Stimulated activated CD4-positive, alpha-beta T cell treated with anti-CD3 and anti-CD28 coated beads, Interleukin-15, amount 100 ng/mL, for 48 hours (primary cell): ENCODE data around the gene PLXNA1.

Experiments used
- DNase-seq, 2 donors: peaks; one replicate each; pipeline ENCODE4 v3.0.0-alpha.2; 2020; ENCODE audit warnings: low read depth in 2 of 2

The PLXNA1 gene

GRCh38 chr3:126982471-126983175 lies at the start of gene PLXNA1:
Gene PLXNA1 (plus strand): TSS chr3:126983115. CDS start chr3:126988594, 5,479 bp downstream.
- DNase-seq = peak; percentile 68 to 79

GRCh38 chr3:126934031-126934531 lies 48.8 kb upstream of the PLXNA1 start:
- no peak for DNase-seq

DNA sequence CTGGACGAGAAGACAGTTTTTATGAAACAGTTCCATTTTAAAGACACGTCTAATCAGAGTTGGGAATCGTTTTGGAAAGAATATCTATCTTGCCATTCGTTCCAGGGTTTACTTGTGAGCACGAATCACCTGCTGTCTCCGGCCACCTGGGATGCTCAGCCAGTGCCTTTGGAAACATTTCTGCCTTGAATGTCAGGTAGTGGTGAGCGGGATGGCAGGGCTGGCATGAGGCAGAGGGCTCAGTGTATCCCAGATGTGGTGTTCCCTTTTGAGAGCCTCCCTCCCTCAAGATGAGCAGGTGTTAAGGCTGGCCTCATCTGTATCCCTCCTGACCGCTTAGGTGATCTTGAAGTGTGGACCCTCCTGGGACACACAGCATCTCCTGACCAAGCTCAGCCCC lies 47.9 kb upstream of the PLXNA1 start:
- DNase-seq = no peak

DNA sequence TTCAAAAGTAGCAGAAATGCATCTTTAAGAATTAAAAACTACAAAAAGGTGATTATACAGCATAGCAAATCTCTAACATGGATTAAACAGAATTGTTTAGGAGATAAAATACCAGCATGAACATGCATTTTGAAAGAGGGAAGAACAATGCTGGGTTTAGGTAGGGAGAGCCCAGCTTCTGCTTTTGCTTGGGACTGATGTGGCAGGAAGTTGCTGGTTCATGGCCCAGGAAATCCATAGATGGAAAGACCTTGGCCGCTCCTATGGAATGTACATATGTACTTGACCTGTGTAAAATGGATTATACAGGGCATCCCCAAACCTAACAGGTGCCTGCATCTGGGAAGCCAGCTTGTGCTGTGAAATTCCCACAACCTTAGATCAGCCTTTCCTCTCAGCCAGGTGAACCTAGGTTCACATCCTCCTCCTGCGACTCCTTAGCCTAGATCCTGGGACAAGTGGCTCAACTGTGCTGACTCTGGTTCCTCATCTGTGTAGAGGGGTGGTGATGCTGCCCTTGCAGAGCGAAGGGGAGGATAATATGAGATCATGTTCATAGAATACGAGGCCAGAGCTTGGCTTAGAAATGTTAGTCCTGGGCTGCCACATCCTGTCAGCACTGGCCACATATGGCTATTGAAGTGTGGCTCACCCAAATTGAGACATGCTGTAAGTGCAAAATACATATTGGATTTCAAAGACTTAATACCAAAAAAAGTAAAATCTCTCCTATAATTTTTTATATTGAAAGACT lies 47.0 kb upstream of the PLXNA1 start:
- no peak for DNase-seq

DNA sequence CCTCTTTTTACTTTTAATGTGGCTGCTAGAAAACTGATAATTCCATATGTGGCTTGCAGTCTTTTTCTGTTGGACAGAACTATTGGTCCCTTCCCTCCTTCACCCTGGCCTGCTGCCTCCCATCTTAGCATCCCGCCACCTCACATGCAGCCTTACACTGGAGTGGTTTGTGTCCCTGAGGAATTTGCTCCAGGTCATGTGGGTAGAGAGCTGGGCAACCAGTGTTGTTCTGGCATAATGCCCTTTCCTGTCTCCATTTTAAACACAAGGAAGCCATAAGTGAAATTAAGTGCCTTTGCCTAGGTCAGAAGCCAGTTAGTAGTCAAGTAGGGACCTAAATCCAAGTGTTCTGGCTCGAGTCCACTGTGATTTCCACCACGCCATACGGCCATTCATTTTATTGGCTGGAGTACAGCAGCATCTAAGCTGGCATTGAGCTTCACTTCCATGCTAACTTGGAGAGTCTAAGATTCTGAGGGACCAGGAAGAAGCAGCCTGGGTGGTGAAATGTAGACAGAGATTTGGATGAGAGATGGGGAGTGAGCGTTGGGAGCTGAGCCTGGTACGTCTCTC lies 46.0 kb upstream of the PLXNA1 start:
- no peak for DNase-seq

DNA sequence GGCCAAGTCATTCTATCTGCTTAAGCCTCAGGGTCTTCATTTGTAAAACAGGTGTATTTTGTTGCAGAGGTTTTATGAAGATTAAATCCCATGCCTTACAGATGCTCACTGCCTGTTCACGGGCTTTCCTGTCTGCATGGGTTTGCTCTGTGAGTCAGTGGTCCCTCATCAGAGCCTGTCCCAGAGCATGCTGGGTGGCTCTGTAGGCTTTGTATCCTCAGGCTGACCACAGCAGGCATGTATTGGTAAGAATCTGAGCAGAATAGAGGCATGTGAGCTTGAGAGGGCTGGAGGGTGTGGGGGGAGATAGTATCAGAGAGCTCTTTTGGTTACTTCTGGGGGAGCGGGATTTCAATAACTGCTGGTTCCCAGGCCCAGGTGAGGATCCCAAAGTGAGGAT lies 45.4 kb upstream of the PLXNA1 start:
- no peak for DNase-seq

DNA sequence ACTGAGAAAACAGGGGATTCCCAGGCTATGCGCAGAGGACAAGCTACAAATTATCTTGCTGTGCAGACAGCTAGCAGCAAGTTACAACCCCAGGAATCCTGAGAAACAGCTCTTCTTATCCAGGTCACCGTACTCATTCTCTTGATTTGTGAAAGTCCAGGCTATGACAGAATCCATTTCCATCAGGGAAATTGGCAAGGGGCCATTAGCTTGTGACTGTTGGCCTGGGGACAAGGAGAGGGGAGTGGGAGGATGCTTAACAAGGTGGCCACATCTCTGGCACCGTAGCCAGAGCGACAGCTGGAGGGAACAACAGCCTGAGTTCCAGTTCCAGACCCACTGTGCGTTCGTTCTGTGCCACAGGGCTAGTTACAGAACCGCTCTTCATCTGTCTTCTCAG lies 44.9 kb upstream of the PLXNA1 start:
- DNase-seq = no peak

DNA sequence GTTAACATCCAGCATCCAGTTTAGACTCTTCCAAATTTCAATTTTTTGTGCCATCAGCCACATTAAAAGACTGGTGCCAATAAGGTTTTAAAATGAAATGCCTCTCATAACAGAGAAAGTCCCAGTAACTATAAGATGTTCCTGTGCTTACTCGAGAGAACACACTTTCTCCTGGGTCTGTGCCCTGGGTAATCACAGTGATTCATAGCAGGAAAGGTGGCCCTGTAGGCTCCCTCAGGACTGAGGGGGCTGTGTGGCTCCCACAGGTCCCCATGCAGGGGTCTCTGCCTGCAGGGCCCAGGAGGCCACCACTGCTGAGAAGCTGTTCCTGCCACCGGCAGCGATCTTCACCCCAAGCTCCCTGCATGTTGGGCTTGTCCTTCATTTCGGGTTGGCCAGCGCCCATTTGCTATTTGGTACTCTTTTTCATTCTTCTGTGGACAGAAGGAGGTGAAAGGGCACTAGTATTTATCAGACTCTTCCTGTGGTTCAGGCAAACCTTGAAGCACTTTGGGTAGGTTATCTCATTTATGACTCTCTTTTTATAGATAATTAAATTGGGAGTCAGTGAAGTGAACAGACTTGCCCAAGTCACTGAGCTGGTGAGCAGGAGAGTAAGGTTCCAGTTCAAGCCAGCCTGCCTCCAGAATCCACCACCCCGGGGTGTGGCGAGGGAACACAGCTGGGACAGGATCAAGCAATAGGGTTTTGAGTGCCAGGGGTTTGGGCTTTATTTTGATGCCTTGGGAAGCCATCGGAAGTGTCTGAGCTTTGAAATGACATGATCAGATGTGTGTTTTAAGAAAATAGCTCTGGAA lies 44.2 kb upstream of the PLXNA1 start:
- no peak for DNase-seq

DNA sequence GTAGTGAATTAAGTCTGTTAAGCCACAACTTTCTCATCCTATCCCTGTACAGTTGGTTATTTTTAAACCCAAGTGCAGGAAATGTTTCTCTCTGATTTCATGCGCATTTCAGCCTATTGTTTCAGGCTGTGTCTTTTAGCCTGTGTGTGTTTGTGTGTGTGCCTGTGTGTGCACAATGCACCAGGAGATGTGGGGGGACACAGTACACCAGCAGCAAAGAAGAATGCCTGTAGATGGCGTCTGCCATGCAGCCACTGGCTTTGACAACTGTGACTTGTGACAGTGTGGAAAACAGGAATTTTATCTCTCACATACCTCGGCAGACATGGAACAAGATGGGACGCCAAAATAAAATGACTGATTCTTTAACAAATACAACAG lies 43.6 kb upstream of the PLXNA1 start:
- no peak for DNase-seq

GRCh38 chr3:126939733-126940132 lies 43.2 kb upstream of the PLXNA1 start:
- DNase-seq = no peak

- DNase-seq = no peak
Observed at GRCh38 chr3:126941721-126942270, 41.1 kb upstream of the PLXNA1 start.

DNA sequence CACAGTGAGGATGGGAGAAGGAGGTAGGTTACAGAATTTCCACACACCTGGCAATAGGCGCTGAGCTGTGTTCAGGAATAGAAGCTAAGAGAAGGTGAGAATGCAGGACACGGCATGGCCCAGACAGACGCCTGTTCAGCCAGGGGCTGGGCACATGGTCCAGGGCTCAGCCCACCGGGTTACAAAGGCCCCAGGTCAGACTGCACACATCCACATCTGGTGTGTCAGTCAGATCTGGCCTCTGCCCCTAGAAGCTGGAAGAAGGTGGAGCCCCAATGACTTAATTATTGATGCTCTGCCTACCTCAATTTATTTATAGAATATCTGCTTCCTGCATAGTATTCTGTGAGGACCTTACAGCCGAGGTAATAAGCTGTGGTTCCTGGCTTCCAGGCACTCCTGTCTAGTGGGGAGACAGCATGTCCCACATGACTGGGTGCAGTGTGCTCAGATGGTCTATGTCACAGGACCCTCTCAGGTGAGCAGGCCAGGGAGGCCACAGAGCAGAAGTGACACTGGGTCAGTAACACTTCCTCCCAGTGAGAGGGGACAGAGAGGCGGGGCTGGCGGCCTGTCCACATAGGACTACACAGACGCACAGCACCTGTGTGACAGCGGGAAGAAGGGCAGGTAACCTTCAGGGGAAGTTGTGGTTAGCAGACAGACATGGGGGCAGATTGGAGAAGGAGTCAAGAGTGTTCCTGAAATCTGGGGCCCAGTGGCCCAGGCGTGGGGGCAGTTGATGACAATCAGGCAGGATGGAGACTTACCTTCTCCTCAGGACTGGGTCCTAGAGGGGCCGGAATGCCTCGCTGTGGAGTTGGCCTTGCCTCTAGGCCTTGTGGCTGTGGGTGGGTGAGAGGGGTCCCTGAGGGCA lies 38.6 kb upstream of the PLXNA1 start:
- DNase-seq = no peak

DNA sequence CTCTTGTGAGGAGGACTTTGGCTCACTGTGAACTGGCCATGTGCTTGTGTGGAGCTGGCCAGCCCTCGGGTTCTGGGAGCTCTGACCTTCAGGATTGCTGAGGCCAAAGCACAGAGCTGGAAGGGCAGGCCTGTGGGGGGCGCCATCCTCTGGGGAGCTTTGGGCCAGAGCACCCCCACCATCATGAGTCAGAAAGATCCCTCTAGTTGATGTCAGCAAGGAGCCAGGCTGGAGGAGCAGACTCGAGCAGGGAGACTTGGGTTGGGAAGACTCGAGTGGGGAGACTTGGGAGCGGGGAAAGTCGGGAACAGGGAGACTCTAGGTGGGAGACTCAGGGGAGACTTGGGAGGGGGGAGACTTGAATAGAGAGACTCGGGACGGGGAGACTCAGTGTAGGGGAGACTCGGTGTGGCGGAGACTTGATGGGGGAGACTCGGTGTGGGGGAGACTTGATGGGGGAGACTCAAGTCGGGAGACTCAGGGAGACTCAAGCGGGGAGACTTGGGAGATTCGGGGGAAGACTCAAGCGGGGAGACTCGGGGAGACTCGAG lies 37.7 kb upstream of the PLXNA1 start:
- DNase-seq = no peak

DNA sequence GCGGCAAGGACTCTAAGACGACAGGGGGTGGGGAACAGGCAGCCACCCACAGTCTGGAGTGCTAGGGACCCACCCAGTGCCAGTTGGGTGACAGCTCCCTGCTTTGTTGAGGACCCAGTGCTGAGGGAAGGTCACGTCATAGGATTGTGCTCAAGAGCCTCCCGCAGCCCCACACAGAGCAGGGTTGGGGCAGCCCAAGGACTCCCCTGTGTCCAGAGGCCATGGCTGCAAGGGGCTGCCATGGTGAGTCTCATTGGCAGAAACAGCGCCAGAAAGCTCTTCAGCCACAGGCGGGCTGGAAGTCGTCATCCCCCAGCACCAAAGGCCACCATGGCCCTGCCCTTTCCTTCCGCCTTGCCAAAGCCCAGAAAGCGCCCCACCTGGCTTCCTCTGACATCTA lies 37.0 kb upstream of the PLXNA1 start:
- DNase-seq = no peak

DNA sequence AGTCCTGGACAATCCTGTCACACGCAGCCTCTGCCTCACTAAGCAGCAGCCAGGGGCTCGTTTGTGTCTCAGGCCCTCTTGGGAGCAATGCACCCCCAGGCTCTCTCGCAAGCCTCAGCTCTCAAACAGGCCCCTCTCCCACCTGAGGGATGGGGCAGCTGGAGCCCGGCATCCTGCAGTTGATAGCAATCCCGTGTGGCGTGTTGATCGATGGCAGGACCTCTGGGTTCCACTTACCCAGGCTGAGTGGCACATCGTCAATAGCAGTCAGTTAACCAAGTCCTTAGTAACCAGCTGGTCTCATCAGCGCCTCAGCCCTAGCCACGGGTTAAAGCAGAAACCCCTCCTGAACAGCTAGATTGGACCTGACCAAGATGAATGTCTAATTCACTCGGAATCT lies 36.5 kb upstream of the PLXNA1 start:
- DNase-seq = no peak

DNA sequence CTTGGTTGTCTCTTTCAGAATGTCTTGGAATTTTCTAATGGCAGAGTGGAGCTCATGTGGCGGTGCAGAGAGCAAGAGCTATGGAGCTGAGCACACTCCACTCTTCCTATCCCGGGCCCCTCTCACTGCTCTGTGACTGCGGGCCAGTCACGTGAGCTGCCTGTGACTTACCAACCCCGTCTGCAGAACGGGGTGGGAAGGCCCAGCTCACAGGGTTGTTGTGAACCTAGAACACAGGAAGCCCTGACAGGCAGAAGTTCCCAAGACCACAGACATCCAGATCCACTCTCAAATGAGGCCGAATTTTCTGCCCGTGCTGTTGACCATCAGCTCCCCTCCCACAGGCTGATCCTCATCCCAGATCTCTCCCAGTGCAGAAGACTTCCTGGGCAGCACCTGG lies 35.5 kb upstream of the PLXNA1 start:
- no peak for DNase-seq

- DNase-seq = no peak
Observed at GRCh38 chr3:126948980-126949535, 33.9 kb upstream of the PLXNA1 start.

DNA sequence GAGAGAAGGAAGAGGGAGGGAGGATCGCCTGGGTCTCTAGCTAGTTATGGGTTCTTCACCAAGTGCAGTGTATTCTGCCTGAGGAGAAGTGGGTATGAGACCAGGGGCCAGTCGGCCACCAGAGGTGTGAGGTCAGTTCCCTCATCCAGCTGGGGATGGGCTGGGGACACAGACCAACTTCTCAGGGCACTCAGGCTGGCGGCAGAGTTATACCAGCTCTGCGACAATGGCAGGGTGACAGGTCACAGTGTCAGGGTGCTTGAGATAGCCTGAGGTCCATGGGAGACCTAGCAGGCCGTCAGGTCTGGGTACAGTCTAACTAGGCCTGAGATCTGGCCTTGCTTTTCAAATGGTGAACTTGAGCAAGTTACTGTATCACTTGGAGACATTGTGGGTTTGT lies 31.4 kb upstream of the PLXNA1 start:
- DNase-seq = no peak

DNA sequence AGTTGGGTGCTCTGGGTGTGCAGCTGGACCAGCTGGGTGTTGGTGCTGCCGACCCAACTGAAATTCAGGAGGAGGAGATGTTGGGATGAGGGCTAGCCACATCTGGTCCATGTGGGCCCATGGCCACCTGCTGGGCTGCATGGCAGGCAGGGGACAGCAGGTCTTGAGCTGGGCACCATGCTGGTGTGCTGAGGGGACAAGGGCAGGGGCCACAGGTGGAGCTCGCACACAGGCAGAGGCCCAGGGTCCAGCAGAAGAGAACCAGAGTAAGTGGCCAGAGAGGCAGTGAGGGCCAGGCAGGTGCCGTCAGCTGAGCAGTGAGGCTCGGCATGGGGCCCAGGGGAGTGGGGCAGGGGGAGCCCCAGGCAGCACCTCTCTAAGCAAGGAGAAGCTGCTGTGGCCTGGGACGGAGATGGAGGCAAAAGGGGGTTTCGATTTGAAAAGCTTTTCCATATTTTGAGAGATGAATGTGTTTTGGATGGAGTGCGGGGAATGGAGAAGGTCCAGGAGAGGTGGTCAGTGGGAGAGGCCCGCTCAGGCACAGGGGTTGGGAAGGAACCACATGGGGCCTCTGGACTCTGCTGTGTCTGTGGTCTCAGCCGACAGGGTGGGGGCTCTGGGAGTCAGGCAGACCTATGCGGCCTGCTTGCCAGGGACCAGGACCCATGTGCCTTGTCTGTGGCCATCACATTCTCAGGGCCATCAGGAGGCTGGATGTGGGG lies 30.5 kb upstream of the PLXNA1 start:
- DNase-seq = no peak
